Kidney epithelial cell (primary cell): ENCODE data around the gene CTBP2. TPM values are rescaled to one million over a fixed set of nuclear protein-coding genes. Genes with fewer than 3 reads are reported as not detected.

Source experiments
- DNase-seq: peaks from one replicate; pipeline ENCODE4 v3.0.0-alpha.2; 2010; ENCODE audit warnings: low read depth
- H3K27me3 ChIP-seq: 2 replicates; pipeline ENCODE4 v1.6.0; 2011; ENCODE audit warnings: low read length; ENCODE audit not compliant: control insufficient read depth, insufficient read depth
- H3K36me3 ChIP-seq: 2 replicates; pipeline ENCODE4 v1.5.1; 2011; ENCODE audit warnings: low read length; ENCODE audit not compliant: control insufficient read depth, insufficient read depth
- H3K4me3 ChIP-seq: 2 replicates; pipeline ENCODE4 v1.5.1; 2011; ENCODE audit warnings: low read depth, mild to moderate bottlenecking, control low read depth, low read length
- total RNA-seq: library from RNA; depleted of rRNA; stranded (reverse); fragments of >200 nt; gene quantifications from 2 replicates; pipeline ENCODE4 v1.2.3, GENCODE V29; 2015
- TF ChIP-seq, protein P1 (sequence below): IDR thresholded peaks from 2 replicates; pipeline ENCODE4 v1.5.1; 2011; ENCODE audit warnings: mild to moderate bottlenecking, moderate library complexity, low read length, control low read depth, inconsistent platforms; ENCODE audit not compliant: insufficient read depth, poor library complexity, severe bottlenecking

The CTBP2 gene
- total RNA-seq, 1 donor from 2014 or later = 136 TPM

DNA sequence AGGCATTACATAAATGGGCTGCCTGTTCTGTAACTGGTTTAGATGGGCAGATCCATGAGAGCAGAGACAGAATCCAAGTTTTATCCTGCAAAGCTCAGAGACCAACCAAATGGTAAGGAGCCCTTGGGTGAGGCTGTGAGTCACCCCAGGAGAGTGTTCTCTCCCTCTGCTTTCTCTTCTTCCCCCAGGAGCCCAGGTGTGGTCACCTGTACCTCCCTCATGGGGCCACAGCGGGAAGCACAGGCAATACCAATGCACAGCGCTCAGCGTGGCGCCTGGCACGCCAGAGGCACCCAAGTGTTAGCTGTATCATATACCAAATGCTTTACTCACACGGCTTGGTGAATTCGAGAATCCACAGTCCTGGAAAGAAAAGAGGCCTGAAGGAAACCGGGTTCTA, 39.4 kb downstream of the CTBP2 start:
- Histone ChIP-seq H3K27me3 (no peaks in the 10 kb centered on the region), H3K36me3 (no peaks in the 10 kb centered on the region), H3K4me3 (no peak overlapping the region)
- DNase-seq = no peak
- TF ChIP-seq, protein P1, sequence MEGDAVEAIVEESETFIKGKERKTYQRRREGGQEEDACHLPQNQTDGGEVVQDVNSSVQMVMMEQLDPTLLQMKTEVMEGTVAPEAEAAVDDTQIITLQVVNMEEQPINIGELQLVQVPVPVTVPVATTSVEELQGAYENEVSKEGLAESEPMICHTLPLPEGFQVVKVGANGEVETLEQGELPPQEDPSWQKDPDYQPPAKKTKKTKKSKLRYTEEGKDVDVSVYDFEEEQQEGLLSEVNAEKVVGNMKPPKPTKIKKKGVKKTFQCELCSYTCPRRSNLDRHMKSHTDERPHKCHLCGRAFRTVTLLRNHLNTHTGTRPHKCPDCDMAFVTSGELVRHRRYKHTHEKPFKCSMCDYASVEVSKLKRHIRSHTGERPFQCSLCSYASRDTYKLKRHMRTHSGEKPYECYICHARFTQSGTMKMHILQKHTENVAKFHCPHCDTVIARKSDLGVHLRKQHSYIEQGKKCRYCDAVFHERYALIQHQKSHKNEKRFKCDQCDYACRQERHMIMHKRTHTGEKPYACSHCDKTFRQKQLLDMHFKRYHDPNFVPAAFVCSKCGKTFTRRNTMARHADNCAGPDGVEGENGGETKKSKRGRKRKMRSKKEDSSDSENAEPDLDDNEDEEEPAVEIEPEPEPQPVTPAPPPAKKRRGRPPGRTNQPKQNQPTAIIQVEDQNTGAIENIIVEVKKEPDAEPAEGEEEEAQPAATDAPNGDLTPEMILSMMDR = no peak

DNA sequence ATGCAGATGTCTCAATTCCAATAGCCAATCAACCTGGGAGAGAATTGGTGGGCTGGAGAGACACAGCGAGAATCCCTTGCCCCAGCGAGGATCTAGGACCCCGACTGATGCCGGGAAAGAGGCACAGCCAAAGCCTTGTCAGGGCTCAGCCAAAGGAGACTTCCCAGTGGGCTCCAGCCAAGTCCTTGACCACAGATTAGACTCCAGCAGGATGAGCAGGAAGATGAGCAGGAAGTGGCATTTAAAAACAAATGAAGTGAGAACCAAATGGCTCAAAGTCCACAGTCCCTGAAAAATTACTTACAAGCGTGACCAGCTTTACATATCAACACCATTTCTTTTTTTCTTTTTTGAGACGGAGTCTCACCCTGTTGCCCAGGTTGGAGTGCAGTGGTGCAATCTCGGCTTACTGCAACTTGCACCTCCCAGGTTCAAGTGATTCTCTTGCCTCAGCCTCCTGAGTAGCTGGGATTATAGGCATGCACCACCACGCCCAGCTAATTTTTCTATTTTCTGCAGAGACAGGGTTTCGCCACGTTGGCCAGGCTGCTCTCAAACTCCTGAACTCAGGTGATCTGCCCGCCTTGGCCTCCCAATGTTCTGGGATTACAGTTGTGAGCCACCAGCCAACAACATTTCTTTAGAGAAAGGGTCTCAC, 40.2 kb downstream of the CTBP2 start:
- no peaks in the 10 kb centered on the region for H3K36me3 ChIP-seq
- H3K27me3 ChIP-seq = no peaks in the 10 kb centered on the region
- no peak overlapping the region for H3K4me3 ChIP-seq
- no peak for DNase-seq
- TF ChIP-seq, protein P1 = no peak

DNA sequence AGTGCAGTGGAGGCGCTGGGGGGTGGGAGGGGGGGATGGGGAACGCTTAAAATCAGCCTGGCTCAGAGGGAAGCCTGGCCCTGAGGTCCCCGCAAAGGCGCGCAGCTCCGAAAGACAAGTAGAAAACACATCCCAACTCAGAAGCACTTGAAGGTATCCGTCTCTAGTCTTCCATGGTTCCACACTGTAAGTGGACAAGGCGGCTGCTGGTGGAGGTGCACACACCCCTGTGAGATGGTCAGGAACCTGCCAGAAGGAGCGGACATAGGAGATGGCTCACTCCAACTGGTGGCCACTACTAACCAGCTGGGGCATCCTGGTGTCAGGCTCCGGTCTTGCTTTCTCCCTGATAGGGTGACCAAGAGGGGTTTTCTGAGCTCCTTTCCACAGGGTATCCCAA, 41.7 kb downstream of the CTBP2 start:
- TF ChIP-seq, protein P1 = no peak
- DNase-seq = no peak
- no peaks in the 10 kb centered on the region for H3K27me3 ChIP-seq
- H3K36me3 ChIP-seq = no peaks in the 10 kb centered on the region
- no peak overlapping the region for H3K4me3 ChIP-seq

DNA sequence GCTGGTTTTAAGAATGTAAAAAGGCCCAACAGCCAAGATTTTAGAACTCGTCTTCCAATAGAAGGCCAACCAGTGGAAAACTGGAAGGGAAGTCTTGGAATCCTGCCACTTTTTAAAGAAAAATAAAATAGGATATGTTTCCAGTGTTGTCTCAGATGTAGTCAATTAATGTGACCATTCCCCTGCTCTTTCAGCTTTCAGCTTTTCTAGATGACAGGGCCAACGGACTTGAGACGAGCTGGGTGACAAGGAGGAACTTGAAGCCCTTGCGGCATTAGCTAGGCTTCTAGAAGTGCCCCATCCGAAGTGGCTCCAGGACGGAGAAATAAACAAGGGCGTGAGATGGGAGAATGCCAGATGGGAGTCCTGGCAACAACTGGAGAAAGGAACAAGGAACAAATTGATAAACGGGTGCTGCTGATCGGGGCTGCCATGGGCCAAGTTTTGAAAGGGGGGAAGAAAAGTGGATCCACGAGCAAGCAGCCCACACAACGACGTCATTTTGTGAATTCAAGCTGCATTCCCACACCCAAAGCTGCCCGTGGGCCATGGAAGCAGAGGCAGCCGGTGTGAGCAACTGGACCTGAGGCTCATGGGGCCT, 42.3 kb downstream of the CTBP2 start:
- no peaks in the 10 kb centered on the region for H3K36me3 ChIP-seq
- no peak overlapping the region for H3K4me3 ChIP-seq
- TF ChIP-seq, protein P1 = no peak
- H3K27me3 ChIP-seq = no peaks in the 10 kb centered on the region
- no peak for DNase-seq

DNA sequence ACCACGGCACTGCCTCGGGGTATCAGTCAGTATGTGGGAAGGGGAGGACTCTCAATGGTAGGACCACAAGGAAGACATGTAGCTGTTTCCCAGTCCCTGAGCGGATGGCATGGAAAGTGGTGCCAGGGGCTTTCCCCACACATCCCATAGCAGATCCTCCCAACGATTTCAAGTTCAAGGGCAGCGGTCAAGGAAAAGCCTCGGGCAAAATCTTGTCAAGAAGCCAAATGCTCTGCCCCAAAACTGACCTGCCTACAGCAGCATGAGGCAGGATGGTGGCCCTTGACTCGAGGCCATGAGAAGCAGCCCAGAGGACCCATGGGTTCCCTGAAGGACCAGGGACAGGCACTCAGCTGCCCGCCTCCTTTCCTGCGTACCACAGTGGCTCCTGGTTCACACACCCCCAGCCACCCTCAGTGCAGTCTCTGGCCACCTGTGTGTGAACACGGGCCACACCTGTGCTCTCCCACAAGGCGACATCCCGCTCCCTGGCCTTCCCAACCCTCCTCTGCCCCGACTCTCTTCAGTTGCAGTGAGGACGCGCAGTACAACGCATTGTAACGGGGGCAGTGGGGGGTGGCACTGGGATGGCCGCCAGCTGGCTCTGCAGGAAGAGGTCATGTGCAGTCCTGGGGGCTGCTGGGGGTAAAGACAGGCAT, 43.6 kb downstream of the CTBP2 start:
- H3K27me3 ChIP-seq = no peaks in the 10 kb centered on the region
- H3K4me3 ChIP-seq = no peak overlapping the region
- DNase-seq = no peak
- TF ChIP-seq, protein P1 = no peak
- no peaks in the 10 kb centered on the region for H3K36me3 ChIP-seq
